MM.1S (cell line): ENCODE measurements around the gene AHNAK.
A peak's percentile ranks its signal among the peaks of the same experiment; 100 is the strongest.

Experiments used
- DNase-seq: peaks from one replicate; pipeline ENCODE4 v3.0.0-alpha.2; 2015
- H2AFZ ChIP-seq: fragments of 300-600 bp; sonication (generic); 2 replicates; pipeline ENCODE4 v1.6.0; 2016; ENCODE audit warnings: antibody characterized with exemption, low read length
- H3F3A ChIP-seq: fragments of 300-600 bp; sonication (generic); 2 replicates; pipeline ENCODE4 v1.6.1; 2016; ENCODE audit warnings: mild to moderate bottlenecking, antibody characterized with exemption, low read length, moderate library complexity, mixed read lengths; ENCODE audit not compliant: insufficient read depth
- H3K27ac ChIP-seq: fragments of 300-600 bp; sonication (generic); 2 replicates; pipeline ENCODE4 v1.5.1; 2016; ENCODE audit warnings: mild to moderate bottlenecking, low read length
- H3K27me3 ChIP-seq: fragments of 300-600 bp; sonication (generic); replicated peaks from 2 replicates; pipeline ENCODE4 v1.6.0; 2016; ENCODE audit warnings: low read length; ENCODE audit not compliant: insufficient read depth
- H3K36me3 ChIP-seq: fragments of 300-600 bp; sonication (generic); replicated peaks from 2 replicates; pipeline ENCODE4 v1.6.1; 2016; ENCODE audit warnings: mild to moderate bottlenecking, low read length, mixed read lengths; ENCODE audit not compliant: insufficient read depth
- H3K4me1 ChIP-seq: fragments of 300-600 bp; sonication (generic); 2 replicates; pipeline ENCODE4 v1.6.1; 2016; ENCODE audit warnings: low read length, mixed read lengths
- H3K4me2 ChIP-seq: fragments of 300-600 bp; sonication (generic); 2 replicates; pipeline ENCODE4 v1.6.0; 2016; ENCODE audit warnings: low read depth, low read length
- H3K4me3 ChIP-seq: fragments of 300-600 bp; sonication (generic); 2 replicates; pipeline ENCODE4 v1.5.1; 2016; ENCODE audit warnings: low read length, mixed read lengths
- H3K79me2 ChIP-seq: fragments of 300-600 bp; sonication (generic); 2 replicates; pipeline ENCODE4 v1.6.1; 2016; ENCODE audit warnings: mixed run types, low read length, mixed read lengths
- H3K9ac ChIP-seq: fragments of 300-600 bp; sonication (generic); 2 replicates; pipeline ENCODE4 v1.6.1; 2016; ENCODE audit warnings: low read length, mixed read lengths
- H3K9me2 ChIP-seq: fragments of 300-600 bp; sonication (generic); replicated peaks from 2 replicates; pipeline ENCODE4 v1.6.1; 2016; ENCODE audit warnings: mild to moderate bottlenecking, low read length, mixed read lengths; ENCODE audit not compliant: insufficient read depth
- H3K9me3 ChIP-seq: fragments of 300-600 bp; sonication (generic); replicated peaks from 2 replicates; pipeline ENCODE4 v1.6.1; 2016; ENCODE audit warnings: mild to moderate bottlenecking, low read length, mixed read lengths; ENCODE audit not compliant: insufficient read depth
- H4K20me1 ChIP-seq: fragments of 300-600 bp; sonication (generic); 2 replicates; pipeline ENCODE4 v1.6.1; 2016; ENCODE audit warnings: mild to moderate bottlenecking, low read length, moderate library complexity, mixed read lengths; ENCODE audit not compliant: insufficient read depth
- CTCF ChIP-seq: fragments of 300-600 bp; sonication (generic); IDR thresholded peaks from 2 replicates; pipeline ENCODE4 v1.5.1; 2016; ENCODE audit warnings: antibody characterized with exemption, low read length, mixed read lengths
- EZH2 ChIP-seq: fragments of 300-600 bp; sonication (generic); optimal IDR thresholded peaks from 2 replicates; pipeline ENCODE3; 2017; ENCODE audit warnings: low read depth, mild to moderate bottlenecking, antibody characterized with exemption, low read length, mixed read lengths
- EZH2phosphoT487 ChIP-seq: fragments of 300-600 bp; sonication (generic); IDR thresholded peaks from 2 replicates; pipeline ENCODE4 v1.6.1; 2018; ENCODE audit warnings: antibody characterized with exemption, low read length

The AHNAK gene

GRCh38 chr11:62459080-62459479 is 87.5 kb downstream of the AHNAK start:
- Histone ChIP-seq H3F3A (peaks cover 22% of the 10 kb centered on the region), H3K4me2 (no peak overlapping the region), H2AFZ (no peak overlapping the region), H4K20me1 (no peaks in the 10 kb centered on the region), H3K4me1 (peaks cover 52% of the 10 kb centered on the region), H3K79me2 (no peaks in the 10 kb centered on the region), H3K4me3 (no peak overlapping the region), H3K27me3 (no peaks in the 10 kb centered on the region), H3K9me3 (no peaks in the 10 kb centered on the region), H3K9ac (no peak overlapping the region), H3K9me2 (no peaks in the 10 kb centered on the region), H3K27ac (no peak overlapping the region), H3K36me3 (no peaks in the 10 kb centered on the region)
- TF ChIP-seq CTCF: no peak
- TF ChIP-seq EZH2phosphoT487: no peak
- no peak for TF ChIP-seq EZH2
- no peak for DNase-seq

GRCh38 chr11:62458212-62459002 is 88.2 kb downstream of the AHNAK start:
- no peak overlapping the region for H3K27ac ChIP-seq

DNA sequence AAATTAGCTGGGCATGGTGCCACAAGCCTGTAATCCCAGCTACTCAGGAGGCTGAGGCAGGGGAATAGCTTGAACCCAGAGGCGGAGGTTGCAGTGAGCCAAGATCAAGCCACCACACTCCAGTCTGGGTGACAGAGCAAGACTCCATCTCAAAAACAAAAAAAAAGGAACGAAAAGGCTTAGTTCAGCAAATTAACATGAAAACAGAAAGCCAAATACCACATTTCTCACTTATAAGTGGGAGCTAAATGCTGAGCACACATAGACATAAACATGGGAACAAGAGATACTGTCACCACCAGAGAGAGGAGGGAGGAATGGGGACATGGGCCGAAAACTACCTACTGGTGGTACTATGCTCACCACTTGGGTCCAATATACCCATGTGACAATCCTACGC is 89.1 kb downstream of the AHNAK start:
- Histone ChIP-seq H3K27me3 (no peaks in the 10 kb centered on the region), H3K36me3 (no peaks in the 10 kb centered on the region), H2AFZ (peak overlapping the region; percentile 53), H3K9me3 (no peaks in the 10 kb centered on the region), H4K20me1 (no peaks in the 10 kb centered on the region), H3K9me2 (no peaks in the 10 kb centered on the region), H3K4me3 (no peak overlapping the region), H3K79me2 (no peaks in the 10 kb centered on the region), H3K4me1 (peaks cover 45% of the 10 kb centered on the region), H3K27ac (peak overlapping the region; percentile 53; the same call in 1 of the 2 replicates), H3F3A (peaks cover 12% of the 10 kb centered on the region), H3K4me2 (peak overlapping the region; percentile 17; the same call in 1 of the 2 replicates), H3K9ac (no peak overlapping the region)
- TF ChIP-seq EZH2 (no peak), CTCF (no peak), EZH2phosphoT487 (no peak)
- DNase-seq: peak; percentile 42

More at GRCh38 chr11:62458212-62459002, 88.2 kb downstream of the AHNAK start:
- Histone ChIP-seq H3K4me2 (no peak overlapping the region), H3K9me3 (no peaks in the 10 kb centered on the region), H4K20me1 (no peaks in the 10 kb centered on the region), H3K4me1 (peaks cover 51% of the 10 kb centered on the region), H3K9me2 (no peaks in the 10 kb centered on the region), H3K79me2 (no peaks in the 10 kb centered on the region), H3F3A (peaks cover 21% of the 10 kb centered on the region), H3K27me3 (no peaks in the 10 kb centered on the region), H3K4me3 (no peak overlapping the region), H2AFZ (peak overlapping the region; percentile 35; the same call in 1 of the 2 replicates), H3K36me3 (no peaks in the 10 kb centered on the region), H3K9ac (no peak overlapping the region)
- no peak for TF ChIP-seq EZH2
- TF ChIP-seq CTCF: no peak
- TF ChIP-seq EZH2phosphoT487: no peak
- no peak for DNase-seq
